Ureter (tissue), 1 donor: ENCODE results near the gene GIGYF1. TPM values are rescaled to one million over a fixed set of nuclear protein-coding genes. Genes with fewer than 3 reads are reported as not detected.
"Not testable (repeated sequence)": the region's sequence is repeated elsewhere in the genome, so short reads cannot be mapped to it uniquely, and the experiment has no call there.

Source experiments
- DNase-seq: peaks from one replicate; pipeline ENCODE4 v3.0.0-alpha.2; 2020; ENCODE audit warnings: low spot score
- total RNA-seq: library from RNA; stranded (reverse); gene quantifications from one replicate; pipeline ENCODE4 v1.2.4, GENCODE V29; 2023
- donor health status: DM: yes; HTN: yes; CAD: no.

GIGYF1 gene, protein sequence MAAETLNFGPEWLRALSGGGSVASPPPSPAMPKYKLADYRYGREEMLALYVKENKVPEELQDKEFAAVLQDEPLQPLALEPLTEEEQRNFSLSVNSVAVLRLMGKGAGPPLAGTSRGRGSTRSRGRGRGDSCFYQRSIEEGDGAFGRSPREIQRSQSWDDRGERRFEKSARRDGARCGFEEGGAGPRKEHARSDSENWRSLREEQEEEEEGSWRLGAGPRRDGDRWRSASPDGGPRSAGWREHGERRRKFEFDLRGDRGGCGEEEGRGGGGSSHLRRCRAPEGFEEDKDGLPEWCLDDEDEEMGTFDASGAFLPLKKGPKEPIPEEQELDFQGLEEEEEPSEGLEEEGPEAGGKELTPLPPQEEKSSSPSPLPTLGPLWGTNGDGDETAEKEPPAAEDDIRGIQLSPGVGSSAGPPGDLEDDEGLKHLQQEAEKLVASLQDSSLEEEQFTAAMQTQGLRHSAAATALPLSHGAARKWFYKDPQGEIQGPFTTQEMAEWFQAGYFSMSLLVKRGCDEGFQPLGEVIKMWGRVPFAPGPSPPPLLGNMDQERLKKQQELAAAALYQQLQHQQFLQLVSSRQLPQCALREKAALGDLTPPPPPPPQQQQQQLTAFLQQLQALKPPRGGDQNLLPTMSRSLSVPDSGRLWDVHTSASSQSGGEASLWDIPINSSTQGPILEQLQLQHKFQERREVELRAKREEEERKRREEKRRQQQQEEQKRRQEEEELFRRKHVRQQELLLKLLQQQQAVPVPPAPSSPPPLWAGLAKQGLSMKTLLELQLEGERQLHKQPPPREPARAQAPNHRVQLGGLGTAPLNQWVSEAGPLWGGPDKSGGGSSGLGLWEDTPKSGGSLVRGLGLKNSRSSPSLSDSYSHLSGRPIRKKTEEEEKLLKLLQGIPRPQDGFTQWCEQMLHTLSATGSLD (N-terminal part only)
- 44.9 TPM for total RNA-seq

- DNase-seq: peak; percentile 75
These were observed at the start of gene GIGYF1 for GRCh38 chr7:100694098-100694745. Gene GIGYF1, minus strand, starts transcription at chr7:100694250. Its CDS starts 6,012 bp downstream, at chr7:100688238.

- no peak for DNase-seq
These were observed 45.9 kb upstream of the GIGYF1 start for GRCh38 chr7:100739934-100740333.

DNA sequence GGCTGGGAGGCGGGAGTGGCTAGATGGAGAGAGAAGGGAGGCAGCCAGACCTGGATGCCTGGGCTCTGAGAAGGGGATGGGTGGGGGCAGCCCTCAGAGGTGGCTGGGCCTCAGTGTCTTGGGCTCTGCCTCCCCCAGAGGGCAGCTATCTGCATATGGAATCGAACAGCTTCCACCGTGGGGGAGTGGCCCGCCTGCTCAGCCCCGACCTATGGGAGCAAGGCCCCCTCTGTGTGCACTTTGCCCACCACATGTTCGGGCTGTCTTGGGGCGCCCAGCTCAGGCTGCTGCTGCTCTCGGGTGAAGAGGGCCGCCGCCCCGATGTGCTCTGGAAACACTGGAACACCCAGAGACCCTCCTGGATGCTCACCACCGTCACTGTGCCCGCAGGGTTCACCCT is 42.6 kb upstream of the GIGYF1 start:
- no peak for DNase-seq

- no peak for DNase-seq
These were observed 41.7 kb upstream of the GIGYF1 start for GRCh38 chr7:100735730-100736129.

- DNase-seq: no peak
These were observed 38.0 kb upstream of the GIGYF1 start for GRCh38 chr7:100731937-100732636.

- no peak for DNase-seq
These were observed 36.2 kb upstream of the GIGYF1 start for GRCh38 chr7:100730136-100730800.

DNA sequence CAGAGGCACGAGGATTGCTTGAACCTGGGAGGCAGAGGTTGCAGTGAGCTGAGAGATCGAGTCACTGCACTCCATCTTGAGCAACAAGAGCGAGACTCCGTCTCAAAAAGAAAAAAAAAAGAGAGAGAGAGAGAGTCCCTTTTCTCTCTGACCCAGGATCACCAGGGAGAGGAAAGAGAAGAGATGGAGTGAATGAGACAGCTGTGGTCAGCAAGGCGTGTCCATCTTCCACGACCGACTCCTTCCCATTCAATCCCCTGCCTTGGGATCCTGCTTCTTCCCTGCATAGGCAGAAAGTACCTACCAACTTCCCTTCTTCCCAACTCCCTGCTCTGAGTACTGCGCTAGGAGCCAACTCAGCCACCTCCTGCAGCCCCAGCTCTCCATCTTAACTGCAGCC is 34.1 kb upstream of the GIGYF1 start:
- no peak for DNase-seq

DNA sequence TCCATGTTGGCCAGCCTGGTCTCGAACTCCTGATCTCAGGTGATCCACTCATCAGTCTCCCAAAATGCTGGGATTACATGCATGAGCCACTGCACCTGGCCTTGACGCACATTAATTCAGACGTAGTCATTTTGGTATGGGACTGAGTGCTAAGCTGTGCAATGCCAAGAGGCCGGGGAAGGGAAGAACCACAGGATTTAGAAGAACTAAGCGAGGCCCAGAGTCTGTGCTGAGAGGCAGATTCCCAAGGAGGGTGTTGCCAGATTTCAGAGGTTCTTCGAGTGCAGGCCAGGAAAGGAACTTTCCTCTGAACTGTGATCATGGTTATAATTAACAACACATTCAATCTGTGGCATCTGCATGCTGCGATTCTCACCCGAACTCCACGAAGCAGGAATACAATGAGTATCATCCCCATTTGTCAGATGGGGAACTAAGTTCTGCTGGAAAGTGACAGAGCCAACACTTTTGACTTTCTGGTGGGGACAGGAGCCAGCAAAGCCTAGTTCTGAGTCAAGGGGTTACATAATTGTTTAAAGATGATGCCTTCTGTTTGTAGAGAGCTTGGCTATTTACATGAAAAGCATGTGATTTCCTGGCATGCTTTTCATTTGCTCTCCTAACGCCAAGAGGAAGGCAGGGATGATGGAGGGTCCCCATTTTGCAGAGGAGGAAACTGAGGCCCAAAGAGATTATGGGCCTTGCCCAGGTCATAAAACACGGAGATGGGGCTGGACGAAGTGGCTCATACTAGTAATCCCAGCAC is 33.1 kb upstream of the GIGYF1 start:
- DNase-seq: no peak

DNA sequence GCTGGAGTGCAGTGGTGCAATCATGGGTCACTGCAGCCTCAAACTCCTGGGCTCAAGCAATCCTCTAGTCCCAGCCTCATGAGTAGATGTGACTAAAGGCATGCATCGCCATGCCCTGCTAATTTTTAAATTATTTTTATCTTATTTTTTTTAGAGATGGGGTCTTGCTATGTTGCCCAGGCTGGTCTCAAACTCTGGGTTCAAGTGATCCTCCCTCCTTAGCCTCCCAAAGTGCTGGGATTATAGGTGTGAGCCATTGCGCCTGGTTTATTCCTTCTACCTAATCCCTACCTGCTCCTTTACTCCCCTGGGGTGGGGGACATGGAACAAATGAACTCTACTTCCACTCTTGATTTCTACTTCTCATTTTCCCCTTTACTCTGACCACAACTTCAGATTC is 30.3 kb upstream of the GIGYF1 start:
- not testable (repeated sequence) for DNase-seq

GRCh38 chr7:100723732-100724275 is 29.8 kb upstream of the GIGYF1 start:
- no peak for DNase-seq

GRCh38 chr7:100722480-100723212 is 28.6 kb upstream of the GIGYF1 start:
- DNase-seq: no peak

- no peak for DNase-seq
These were observed 27.4 kb upstream of the GIGYF1 start for GRCh38 chr7:100721505-100721812.

GRCh38 chr7:100720671-100721504 is 26.8 kb upstream of the GIGYF1 start:
- DNase-seq: no peak

- no peak for DNase-seq
These were observed 26.2 kb upstream of the GIGYF1 start, which contains the start of gene EPO for GRCh38 chr7:100720279-100720670. Gene EPO, plus strand, starts transcription at chr7:100720468. Its CDS starts 513 bp downstream, at chr7:100720981.

GRCh38 chr7:100719523-100720278 is 25.7 kb upstream of the GIGYF1 start:
- no peak for DNase-seq

GRCh38 chr7:100717073-100717472 is 23.0 kb upstream of the GIGYF1 start:
- not testable (repeated sequence) for DNase-seq

DNA sequence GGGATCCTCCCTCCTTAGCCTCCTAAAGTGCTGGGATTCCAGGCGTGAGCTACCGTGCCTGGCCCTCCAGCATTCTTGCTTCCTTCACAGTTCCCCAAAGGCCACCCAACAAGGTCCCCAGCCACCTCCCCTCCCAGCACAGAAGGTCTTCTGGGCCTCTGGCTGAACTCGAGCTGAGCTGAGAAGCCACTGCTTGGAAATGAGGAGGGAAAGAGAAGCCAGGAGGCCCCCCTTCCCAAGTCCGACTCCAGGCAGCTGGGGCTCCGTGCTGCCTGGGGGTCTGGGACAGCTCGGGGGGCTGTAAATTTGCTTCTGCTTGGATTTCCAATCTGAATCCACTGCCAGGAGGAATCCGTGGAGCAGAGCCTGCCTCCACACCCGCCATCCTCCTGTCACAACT is 20.7 kb upstream of the GIGYF1 start:
- no peak for DNase-seq

GRCh38 chr7:100711369-100711768 is 17.3 kb upstream of the GIGYF1 start:
- DNase-seq: no peak
